GM18951 (cell line): ENCODE data around the gene ITGAV.

Experiments used
- POLR2A ChIP-seq: IDR thresholded peaks from 4 replicates; pipeline ENCODE4 v1.6.1; 2011; ENCODE audit warnings: mild to moderate bottlenecking; ENCODE audit not compliant: insufficient read length, insufficient read depth; ENCODE audit errors: extremely low read depth
- in situ Hi-C: fragments of 300-500 bp; cut with MboI; formaldehyde crosslinking; loops from one replicate; pipeline ENCODE4 v1.12.0; 2022; ENCODE audit warnings: low sequenced_read_pairs, mixed read lengths, inconsistent platforms; ENCODE audit not compliant: unreplicated experiment

Gene ITGAV

DNA sequence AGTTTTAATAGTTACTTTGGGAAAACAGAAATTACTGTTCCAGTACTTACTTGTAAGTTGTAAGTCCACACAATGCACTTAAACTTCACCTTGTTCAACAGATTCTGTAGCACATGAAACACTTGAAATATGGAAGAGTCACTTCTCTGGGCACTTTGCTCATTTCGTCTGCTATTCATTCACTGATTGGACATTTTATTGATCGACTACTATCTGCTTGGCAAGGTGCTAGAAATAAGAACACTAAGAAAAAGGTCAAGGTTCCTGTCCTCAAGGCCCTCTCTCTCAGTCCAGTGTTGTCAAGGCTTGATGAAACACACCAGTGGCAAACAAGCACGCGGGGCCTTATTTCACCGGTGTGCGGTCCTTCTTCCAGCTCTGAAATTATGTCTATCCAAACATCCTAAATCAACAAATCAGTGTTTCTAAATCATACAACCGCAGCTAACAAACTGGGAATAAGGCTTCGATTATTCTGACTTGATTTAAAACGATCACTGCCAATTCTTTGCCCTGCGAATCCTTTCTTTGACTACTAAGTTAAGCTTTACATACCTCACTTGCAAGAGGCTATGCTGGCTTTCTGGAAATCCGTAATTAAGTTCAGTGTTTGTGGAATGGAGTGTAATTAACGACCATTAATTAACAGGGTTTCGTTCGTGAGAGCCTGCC, 780 bp upstream of the ITGAV start:
- no peak for TF ChIP-seq POLR2A
- in situ Hi-C loops: no loop called here

DNA sequence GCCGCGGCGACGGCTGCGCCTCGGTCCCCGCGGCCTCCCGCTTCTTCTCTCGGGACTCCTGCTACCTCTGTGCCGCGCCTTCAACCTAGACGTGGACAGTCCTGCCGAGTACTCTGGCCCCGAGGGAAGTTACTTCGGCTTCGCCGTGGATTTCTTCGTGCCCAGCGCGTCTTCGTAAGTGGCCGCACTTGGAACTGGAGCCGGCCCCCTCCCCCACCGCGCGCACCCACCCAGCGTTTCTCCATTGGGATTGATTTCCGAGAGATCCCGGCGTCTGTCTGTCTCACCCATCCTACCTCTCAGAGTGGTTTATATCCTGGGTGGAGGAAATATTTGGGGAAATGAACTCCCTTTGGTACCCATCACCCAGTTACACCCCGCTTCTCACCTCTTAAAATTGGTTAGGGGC, 498 bp downstream of the ITGAV start:
- TF ChIP-seq POLR2A: no peak
- in situ Hi-C loops: no loop called here

DNA sequence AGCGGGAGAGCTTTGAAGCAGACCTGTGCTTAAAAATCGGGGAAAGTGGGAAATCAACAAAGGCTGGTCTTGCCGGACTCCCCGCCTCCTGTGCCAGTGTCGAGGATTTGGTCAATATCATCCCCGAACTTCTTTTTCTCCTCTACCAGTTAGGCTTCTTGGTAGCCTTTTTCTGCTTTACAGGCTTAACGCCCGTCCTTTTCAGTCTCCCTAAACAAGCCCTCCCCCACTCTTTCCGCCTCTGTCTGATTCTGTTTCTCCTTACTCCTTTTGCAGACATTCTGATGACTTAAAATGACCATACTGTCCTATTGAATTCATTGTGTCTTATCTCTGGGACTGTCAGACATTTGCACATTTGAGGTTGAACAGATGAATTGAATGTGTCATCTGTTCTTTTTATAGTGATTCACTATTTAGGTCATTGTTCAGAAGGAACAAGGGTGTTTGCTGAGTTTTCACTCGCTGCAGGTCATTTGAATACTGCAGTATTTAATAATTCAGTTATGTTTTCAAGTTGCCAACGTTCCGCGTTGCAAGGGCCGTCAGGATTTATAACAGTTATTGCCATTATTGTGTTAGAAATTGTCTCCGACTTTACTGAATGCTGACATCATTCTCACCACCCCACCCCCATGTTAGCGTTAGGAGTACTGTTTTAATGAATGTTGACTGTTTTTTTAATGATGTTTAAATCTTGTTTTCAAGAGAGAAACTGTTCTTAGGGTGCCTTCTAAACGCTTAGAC, 1.1 kb downstream of the ITGAV start:
- TF ChIP-seq POLR2A: no peak
- in situ Hi-C loops: no loop called here

DNA sequence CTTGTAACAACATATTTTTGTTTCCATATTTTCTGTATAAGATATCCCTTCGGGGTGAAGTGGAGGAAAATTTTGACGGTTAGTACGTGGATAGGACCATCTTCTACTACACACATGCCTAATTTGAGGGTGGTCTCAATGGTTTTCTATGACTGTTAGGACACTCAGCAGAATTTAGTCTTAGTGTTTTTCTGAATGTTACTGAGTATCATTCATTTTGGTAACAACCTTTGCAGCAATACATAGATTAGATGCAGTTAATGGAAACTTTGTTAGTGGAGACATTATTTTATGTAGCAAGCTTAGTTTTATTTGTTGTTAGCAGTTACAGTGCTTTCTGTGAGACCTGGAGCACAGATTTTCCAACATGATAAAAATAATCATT, 1.6 kb downstream of the ITGAV start:
- in situ Hi-C loops: no loop called here
- TF ChIP-seq POLR2A: no peak

DNA sequence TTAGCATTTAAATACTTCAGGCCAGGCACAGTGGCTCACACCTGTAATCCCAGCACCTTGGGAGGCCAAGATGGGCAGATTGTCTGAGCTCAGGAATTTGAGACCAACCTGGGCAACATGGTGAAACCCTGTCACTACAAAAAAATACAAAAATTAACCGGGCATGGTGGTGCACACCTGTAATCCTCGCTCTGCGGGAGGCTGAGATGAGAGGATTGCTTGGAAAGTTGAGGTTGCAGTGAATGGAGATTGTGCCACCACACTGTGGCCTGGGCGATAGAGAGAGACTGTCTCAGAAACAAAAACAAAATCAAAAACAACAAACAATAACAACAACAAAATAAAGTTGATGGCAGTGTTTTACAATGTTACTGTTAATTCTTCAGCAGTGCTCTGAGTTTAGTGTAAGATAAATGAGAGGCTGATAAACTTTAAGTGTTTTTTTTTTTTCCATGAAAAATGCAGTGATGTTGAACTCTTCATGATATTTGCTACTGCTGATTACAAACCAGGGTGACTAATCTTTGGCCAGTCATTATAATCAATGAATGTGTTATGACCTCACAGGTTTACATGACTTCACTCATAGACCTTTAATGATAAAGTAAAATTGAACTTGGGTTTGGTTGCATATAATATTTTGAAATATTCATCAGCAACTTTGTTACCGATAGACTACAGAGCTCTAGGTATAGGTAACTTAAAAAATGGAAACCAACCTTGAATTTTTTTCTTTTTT, 2.5 kb downstream of the ITGAV start:
- in situ Hi-C loops: no loop called here
- no peak for TF ChIP-seq POLR2A

DNA sequence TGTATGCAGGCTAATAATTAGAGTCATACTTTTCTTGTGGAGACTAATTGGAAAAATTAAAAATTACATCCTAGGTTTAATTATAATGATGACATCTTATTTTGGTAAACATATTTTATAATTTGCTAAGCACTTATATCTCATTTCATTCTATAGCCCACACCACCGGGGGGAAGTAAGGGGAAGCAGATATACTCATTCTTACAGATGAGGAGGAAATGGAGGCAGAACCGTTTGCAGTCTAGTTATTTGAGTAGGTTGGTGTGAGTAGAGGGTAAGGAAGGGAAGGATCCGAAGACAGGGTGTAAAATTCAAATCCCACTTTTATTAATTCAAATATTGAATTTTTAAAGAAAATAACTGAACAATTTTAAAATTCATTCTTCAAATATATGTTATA, 3.7 kb downstream of the ITGAV start:
- TF ChIP-seq POLR2A: no peak
- in situ Hi-C loops: no loop called here

DNA sequence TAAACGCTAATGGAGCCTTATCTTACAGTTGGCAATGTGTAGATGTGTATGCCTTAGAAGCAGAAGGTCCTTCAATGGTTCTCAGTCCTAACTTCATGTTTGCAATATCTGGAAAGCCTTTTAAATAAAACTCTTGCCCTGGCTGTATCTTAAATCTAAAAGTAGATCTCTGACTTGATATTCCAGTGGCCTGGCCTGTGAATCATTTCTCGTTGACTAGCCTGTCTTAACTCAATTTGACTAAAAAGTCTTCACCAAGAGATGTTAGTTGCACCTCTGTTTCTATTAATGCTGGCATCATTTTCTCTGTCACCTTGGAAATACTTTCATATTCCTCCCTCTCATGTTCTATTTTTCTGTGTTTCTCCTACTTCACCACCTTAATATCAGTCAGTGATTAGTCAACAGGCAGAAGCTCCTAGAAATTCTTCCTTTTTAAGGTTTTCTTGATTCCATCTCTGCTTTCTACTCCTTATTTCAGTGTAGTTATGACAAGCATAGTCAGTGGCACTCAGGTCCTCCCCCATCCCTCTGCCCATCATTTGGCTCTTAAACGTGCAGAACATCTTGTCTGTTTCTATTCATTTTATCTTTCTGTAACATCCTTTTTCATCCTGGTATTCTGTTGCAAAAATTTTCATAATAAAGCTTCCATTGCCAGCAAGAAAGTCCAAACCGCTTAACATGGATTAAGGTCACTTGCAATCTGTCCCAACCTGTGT, 4.3 kb downstream of the ITGAV start:
- in situ Hi-C loops: no loop called here
- no peak for TF ChIP-seq POLR2A

DNA sequence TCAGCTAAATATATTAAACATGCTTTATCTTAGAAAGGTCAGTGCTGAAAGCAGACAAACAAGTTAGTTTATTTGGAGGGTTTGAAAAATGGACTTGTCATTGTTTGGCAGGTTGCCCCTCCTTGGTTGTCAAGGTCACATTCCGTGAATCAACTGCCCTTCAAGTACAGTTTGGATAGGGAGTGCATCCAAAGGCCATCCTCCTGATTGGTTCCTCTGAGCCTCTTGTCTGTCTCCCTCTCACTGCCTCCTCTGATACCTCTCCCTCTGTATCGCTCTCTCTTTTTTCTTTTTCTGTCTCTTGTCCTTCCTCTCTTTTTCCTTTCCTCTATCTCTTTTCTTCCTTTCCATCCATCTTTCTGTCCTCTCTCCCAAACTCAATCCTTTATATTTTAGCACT, 5.4 kb downstream of the ITGAV start:
- in situ Hi-C loops: no loop called here
- TF ChIP-seq POLR2A: no peak

DNA sequence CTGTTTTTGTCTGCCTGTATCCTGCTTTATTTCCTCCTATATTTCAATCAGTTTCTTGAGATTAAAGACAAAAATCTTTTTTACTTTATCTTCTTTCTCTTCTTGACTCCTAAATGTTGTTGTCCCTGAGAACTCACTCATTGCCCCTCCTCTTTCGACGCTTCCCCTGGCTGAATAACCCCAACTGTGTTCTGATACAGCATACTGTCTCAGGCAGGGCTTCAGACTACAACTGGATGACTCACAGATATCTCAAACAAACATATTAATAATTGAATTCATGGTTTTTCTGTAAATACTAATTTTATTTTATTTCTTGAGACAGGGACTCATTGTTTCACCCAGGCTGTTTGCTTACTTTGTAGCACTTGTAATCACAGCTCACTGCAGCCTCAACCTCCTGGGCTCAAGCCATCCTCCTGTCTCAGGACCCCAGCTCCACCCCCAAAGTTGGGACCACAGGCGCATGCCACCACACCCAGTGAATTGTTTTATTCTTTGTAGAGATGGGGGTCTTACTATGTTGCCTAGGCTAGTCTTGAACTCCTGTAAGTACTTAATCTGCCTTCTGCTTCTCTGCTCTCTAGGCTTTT, 9.4 kb downstream of the ITGAV start:
- in situ Hi-C loops: no loop called here
- no peak for TF ChIP-seq POLR2A

DNA sequence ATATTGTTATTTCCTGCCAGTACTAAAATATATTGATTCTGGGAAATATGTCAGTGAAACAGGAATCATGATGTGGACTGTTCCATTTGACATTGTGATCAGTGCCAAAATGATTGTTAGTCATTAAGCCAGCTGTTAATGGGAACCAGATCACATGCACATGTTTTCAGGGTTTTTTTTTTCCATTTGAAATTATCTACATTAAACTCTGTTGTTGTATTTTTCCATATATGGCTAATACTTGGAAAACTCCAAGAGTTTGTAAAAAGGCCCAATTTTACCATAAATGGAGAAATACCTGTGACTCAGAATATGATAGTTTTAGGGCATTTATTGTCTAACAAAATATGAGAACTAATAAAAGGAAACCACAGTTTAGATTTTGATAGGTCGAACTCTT, 13.4 kb downstream of the ITGAV start:
- in situ Hi-C loops: no loop called here
- no peak for TF ChIP-seq POLR2A

DNA sequence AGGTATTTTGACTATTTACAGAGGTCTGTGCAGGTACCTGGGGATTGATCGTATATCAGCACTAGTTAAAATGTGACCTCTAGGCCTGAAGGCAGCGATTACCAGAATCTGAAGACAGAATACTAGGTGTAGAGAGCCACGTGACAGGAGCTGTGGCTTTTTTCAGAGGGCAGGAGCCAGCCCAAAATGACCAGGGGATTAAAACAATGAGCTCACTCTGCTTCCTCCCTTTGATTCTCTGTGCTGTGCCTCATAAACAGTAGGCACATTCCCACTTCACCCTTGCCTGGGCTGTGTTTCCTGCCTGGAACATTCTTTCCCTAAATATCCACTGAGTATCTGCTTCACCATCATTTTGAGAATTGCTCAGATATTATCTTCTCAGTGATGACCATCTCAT, 15.2 kb downstream of the ITGAV start:
- in situ Hi-C loops: no loop called here
- no peak for TF ChIP-seq POLR2A

DNA sequence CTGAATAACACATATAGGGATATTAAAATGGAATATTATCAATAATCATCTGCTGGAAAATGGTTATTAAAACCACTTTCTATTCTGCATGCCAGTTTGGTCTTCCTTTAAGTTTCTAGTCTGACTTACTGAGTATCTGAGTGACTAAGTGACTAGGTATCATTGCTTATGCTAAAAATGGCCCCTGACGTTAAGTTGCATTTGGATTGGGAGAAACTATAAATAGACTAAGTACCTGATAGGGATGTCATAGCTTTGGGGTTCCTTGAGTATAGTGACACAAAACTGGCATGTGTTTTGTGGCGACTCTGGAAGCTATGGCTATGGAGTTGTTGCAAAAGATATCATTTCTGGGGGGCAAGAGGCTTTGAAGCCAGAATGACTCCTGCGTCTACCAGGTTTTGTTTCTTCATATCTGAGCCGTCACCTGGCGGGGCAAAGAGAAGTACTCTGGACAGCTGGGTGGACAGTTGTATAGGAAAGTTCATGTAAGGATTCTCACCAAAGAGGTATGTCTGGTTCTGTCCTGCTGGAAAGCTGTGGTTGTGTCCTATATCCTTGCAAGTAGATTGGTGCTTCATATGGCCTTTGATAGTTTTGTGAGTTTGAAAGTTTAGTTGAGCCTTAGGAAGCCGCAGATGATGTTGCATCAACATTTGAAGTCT, 17.9 kb downstream of the ITGAV start:
- no peak for TF ChIP-seq POLR2A
- in situ Hi-C loops: no loop called here

DNA sequence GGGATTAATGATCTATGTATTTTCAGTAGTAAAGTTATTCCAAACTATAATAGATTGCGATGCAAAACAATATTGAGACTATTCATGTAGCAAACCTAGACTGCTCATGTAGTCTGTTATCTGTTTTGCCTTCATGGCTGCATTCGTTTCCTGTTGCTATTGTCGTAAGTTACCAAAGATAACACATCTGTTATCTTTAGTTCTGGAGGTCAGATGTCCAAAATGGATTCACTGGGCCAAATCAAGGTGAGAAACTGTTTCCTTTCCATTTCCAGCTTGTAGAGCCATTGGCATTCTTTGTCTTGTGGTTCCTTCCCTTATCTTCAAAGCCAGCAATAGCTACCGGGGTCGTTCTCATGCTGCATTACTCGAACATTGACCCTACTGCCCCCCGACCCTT, 20.9 kb downstream of the ITGAV start:
- TF ChIP-seq POLR2A: no peak
- in situ Hi-C loops: no loop called here

DNA sequence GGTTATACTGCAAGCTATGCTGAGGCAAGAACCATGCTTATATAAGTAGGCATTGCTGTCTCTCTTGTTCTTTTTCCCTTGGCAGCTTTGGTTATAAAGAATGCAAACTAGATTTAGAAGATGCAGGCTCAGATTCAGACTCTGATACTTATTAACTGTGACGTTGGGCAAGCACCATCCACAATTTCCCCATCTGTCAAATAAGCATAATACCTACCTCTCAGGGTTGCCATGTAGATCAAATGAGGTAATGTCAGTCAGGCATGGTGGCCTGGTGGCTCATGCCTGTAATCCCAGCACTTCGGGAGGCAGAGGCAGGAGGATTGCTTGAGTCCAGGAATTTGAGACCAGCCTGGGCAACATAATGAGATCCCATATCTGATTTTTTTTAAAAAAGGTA, 21.7 kb downstream of the ITGAV start:
- in situ Hi-C loops: no loop called here

More for the DNA sequence above, 21.7 kb downstream of the ITGAV start:
- no peak for TF ChIP-seq POLR2A
